Measurements from ENCODE around the gene CKMT1B.
"Not testable (repeated sequence)": the region's sequence is repeated elsewhere in the genome, so short reads cannot be mapped to it uniquely, and the experiment has no call there.

CKMT1B gene

GRCh38 chr15:43593328-43594190 lies at the start of gene CKMT1B:
Gene CKMT1B (plus strand): TSS chr15:43594027. CDS start chr15:43594219, 192 bp downstream.
- not testable (repeated sequence) for DNase-seq

GRCh38 chr15:43544266-43544665 lies 49.6 kb upstream of the CKMT1B start:
- no peak for DNase-seq

GRCh38 chr15:43545426-43545825 lies 48.4 kb upstream of the CKMT1B start:
- no peak for DNase-seq

GRCh38 chr15:43547539-43547938 lies 46.3 kb upstream of the CKMT1B start:
- no peak for DNase-seq

- DNase-seq = no peak
Observed at GRCh38 chr15:43550527-43551363, 43.1 kb upstream of the CKMT1B start.

GRCh38 chr15:43552256-43552655 lies 41.6 kb upstream of the CKMT1B start:
- no peak for DNase-seq

- DNase-seq = no peak
Observed at GRCh38 chr15:43552986-43553385, 40.8 kb upstream of the CKMT1B start.

GRCh38 chr15:43562753-43563152 lies 31.1 kb upstream of the CKMT1B start:
- not testable (repeated sequence) for DNase-seq

GRCh38 chr15:43563793-43564192 lies 30.0 kb upstream of the CKMT1B start:
- DNase-seq = not testable (repeated sequence)

- not testable (repeated sequence) for DNase-seq
Observed at GRCh38 chr15:43566615-43567014, 27.2 kb upstream of the CKMT1B start.

- DNase-seq = not testable (repeated sequence)
Observed at GRCh38 chr15:43574607-43575006, 19.2 kb upstream of the CKMT1B start.

GRCh38 chr15:43589778-43590466 lies 3.9 kb upstream of the CKMT1B start, which contains the start of gene PPIP5K1:
Gene PPIP5K1 (minus strand): TSS chr15:43590208. CDS start chr15:43584504, 5,704 bp downstream.
- DNase-seq = not testable (repeated sequence)

GRCh38 chr15:43592841-43593240 lies 986 bp upstream of the CKMT1B start:
- DNase-seq = not testable (repeated sequence)

GRCh38 chr15:43599131-43599530 lies 5.3 kb downstream of the CKMT1B start:
- DNase-seq = not testable (repeated sequence)

GRCh38 chr15:43600200-43600599 lies 6.4 kb downstream of the CKMT1B start:
- not testable (repeated sequence) for DNase-seq

- not testable (repeated sequence) for DNase-seq
Observed at GRCh38 chr15:43602233-43602632, 8.4 kb downstream of the CKMT1B start.

- not testable (repeated sequence) for DNase-seq
Observed at GRCh38 chr15:43617750-43618149, 23.9 kb downstream of the CKMT1B start.

GRCh38 chr15:43618700-43619099 lies 24.9 kb downstream of the CKMT1B start, which contains the start of gene STRC:
Gene STRC (minus strand): TSS chr15:43618800. CDS start chr15:43618722, 78 bp downstream.
- DNase-seq = not testable (repeated sequence)

GRCh38 chr15:43622068-43622799 lies 28.4 kb downstream of the CKMT1B start:
- not testable (repeated sequence) for DNase-seq

GRCh38 chr15:43625106-43625505 lies 31.3 kb downstream of the CKMT1B start:
- DNase-seq = no peak

GRCh38 chr15:43626937-43627336 lies 33.1 kb downstream of the CKMT1B start:
- DNase-seq = not testable (repeated sequence)
